ENCODE data around the gene UMAD1.

Gene UMAD1

DNA sequence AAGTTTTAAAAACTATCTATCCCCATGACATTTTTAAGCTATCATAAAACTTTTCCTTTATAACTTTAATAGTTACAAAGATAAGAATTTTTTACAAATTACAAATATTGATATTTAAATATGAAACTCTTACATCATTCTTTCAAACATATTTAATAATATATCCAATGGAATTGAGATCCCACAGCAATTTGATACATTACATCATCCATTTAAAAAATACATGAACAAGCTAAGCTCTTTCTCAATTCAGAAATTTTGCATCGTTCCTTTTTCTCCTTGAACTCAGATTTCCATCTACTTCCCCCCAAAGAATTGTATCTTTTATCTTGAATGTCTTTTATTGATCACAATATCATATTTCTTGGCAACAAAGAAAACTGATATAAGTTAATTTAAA is 209.6 kb downstream of the UMAD1 start:
- DNase-seq, result no peak

- DNase-seq, result no peak
These were observed 210.8 kb downstream of the UMAD1 start for GRCh38 chr7:7851381-7851780.

- DNase-seq, result no peak
These were observed 211.4 kb downstream of the UMAD1 start for GRCh38 chr7:7851991-7852390.

DNA sequence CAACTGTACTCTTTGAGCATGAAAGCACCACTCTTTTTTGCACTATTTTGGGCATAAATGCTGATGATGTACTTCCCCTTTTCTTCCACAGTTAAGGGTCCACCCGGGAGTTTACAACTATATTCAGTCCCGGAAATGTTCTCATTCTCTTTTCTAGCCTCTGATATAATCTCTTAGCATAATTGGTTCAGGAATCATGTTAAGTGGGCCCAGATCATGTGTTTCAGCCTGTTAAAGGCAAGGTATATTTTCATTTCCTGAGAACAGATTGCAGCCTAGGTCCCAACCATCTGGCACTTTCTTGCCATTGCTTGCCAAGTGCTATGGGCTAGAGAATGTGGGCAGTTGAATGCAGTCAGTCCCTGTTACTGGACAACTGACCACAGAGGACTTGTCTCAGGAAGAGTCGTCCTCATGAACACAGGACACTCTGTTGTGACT is 216.6 kb downstream of the UMAD1 start:
- DNase-seq, result no peak

- DNase-seq, result no peak
These were observed 218.0 kb downstream of the UMAD1 start for GRCh38 chr7:7858559-7858958.

GRCh38 chr7:7859411-7859810 is 218.9 kb downstream of the UMAD1 start:
- no peak for DNase-seq

DNA sequence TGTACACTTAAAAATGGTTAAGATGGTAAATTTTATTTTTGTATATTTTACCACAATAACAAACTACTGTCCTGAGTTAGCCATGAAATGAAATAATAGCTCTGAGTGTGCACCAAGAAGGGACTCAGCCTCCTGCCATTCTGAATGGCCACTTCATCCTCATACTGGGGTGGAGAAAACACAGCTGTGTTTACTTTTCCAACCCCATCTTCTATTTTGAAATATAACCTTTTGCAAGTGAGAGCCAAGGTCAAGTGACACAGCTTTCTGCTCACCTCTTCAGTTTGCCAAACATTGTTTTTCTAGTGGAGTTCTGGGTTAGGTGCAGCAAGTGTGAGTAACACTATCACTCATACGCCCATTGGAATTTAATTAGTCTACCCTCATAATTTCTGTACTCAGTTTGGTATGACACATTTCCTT is 220.7 kb downstream of the UMAD1 start:
- DNase-seq, result no peak

- DNase-seq, result no peak
These were observed 221.8 kb downstream of the UMAD1 start for GRCh38 chr7:7862393-7862792.

GRCh38 chr7:7867846-7868571 is 227.5 kb downstream of the UMAD1 start:
- no peak for DNase-seq

DNA sequence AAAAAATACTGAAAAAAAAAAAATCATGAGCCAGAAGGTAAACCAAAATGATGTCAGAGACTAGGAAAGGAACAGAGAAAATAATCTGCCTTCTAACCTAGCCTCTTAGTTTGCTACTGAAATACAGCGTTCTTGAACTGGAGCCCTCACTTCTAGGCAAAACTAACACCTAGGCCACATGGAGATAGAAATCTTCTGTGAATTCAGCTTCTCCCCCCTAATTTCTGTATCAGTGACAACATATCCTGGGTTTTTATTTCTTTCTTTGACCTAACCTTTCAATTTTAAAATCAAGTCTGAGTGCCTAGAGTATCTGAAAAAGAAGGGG is 228.0 kb downstream of the UMAD1 start:
- no peak for DNase-seq

GRCh38 chr7:7869036-7869435 is 228.5 kb downstream of the UMAD1 start:
- no peak for DNase-seq

DNA sequence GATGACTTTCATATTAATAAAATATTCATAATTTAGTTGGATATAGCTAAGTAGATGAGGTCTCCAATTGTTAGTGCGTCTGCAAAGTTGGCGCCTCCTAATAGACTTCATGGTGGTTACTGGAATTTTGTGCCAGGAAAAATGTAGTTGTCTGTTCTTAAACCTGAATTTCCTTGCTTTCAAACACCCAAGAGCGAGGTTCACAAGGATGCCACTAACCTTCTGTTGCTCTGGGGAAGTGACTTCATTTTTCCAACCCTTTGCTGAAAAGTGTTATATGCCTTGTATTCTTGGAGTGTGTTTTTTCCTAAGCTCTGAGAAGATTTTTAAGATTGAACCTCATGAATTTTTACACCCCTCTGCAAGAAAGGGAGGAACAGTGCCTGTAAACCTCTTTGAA is 229.1 kb downstream of the UMAD1 start:
- no peak for DNase-seq

DNA sequence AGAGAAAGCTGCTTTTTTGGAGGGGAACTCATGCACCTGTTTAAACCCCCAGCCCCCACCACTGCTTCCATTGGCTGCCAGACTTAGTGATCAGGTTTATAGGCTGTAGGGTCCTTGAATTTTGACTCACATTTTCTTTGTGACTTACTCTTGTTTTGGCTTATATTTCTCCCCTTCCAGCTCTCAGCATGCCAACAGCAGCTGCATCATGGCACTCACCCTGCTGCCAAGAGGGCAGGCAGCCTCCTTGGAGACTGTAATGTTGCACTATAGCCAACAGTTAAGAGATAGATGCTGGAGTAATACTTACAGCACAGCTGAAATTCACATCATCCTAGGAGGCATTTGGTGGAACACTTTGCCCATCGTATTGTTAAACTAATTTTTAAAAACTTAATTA is 230.0 kb downstream of the UMAD1 start:
- DNase-seq, result no peak

GRCh38 chr7:7876419-7876818 is 235.9 kb downstream of the UMAD1 start:
- no peak for DNase-seq

- no peak for DNase-seq
These were observed 241.0 kb downstream of the UMAD1 start for GRCh38 chr7:7881581-7881980.

- DNase-seq, result no peak
These were observed 242.3 kb downstream of the UMAD1 start for GRCh38 chr7:7882888-7883287.

DNA sequence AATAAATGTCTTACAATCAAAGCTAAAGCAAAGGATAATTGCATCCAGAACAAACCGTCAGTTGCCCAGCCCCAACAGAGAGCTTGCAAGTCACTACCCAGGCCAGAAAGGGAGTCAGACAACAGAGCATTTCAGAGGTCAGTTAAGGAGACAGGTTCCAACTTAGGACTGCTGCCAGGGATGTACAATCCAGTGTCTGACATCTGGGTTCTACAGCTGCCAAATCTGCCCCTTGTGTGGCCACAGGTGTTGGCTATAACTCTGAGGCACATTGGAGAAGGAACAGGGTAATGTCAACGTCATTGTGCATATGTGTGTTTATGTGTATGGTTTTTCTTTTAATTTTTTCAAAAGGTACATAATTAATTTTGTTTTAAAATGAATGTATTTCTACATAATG is 242.8 kb downstream of the UMAD1 start:
- DNase-seq, result no peak

GRCh38 chr7:7884855-7885254 is 244.3 kb downstream of the UMAD1 start:
- DNase-seq, result no peak

DNA sequence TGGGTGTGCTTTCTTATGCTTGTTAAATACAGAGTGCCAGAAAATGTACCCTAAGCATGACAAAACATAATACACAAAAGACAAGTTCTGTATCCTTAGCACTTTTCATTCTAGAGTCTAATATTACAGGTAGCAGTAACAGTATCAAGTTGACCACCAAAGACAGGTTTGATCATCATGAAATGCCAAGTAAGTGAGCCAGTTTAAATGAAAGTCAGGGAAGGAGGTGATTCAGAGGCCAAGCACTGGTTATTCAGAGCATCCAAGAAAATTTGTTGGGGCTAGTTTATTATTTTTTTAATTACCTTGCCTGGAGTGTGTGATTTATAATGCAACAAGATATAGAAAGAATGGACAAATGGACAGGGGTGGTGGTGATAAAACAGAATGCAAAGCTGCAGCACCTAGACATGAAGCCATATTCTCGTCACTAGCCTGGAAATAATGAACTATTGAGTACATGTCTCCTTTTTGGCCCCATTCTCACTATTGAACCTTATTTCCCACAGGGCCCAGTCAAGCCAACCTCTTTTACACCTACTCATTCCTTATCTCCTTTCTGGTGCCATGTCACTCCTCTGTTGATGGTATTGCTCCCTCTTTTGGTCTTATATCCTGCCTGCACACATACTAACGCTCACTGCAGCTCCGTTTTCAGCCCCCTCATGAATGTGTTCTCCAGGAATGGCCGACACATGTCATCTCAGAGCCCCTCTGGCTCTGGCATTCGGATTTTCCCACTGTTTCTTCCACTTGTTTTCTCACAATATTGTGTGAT is 249.4 kb downstream of the UMAD1 start:
- DNase-seq, result no peak

- no peak for DNase-seq
These were observed 254.6 kb downstream of the UMAD1 start for GRCh38 chr7:7895004-7895650.

DNA sequence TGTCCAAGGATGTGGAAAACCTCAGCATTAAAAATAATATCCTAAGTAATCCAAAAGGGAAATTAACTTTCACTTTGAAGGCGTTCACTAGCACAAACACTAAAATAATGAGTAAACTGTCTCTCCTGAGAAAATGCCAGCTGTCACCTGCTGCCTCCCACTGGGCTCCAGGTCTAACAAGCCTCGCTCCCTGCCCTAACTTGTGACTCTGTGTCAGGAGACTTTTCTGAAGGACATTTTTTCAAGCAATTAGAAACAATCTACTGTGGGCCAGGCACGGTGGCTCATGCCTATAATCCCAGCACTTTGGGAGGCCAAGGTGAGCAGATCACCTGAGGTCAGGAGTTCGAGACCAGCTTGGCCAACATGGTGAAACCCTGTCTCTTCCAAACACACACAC is 255.2 kb downstream of the UMAD1 start:
- no peak for DNase-seq

- no peak for DNase-seq
These were observed 257.0 kb downstream of the UMAD1 start for GRCh38 chr7:7897509-7897908.

DNA sequence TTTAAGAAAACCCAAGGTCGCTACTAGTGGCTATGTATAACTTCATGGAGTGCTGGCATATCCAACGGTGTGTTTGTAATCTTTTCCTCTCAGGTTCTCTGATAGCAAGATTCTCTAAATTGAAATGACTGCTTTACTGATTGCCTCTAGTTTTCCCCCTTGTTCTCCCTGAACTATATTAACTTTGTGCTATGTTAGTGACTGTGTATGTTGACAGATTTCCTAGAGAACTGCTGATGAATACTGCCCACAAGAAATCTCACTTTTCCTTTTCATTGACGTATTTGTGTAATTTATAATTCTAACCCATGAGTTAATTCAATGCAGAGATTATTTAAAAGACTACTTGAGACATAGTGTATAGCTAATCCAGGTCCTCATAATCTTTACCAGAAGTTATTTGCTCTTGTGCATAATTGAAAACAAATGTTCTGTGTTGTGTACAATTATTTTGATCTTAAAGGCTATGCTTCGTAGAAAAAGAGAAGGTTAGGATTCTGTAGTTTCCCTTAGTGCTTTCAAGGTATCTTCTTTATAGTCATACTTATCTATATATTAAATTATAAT is 257.5 kb downstream of the UMAD1 start:
- no peak for DNase-seq

DNA sequence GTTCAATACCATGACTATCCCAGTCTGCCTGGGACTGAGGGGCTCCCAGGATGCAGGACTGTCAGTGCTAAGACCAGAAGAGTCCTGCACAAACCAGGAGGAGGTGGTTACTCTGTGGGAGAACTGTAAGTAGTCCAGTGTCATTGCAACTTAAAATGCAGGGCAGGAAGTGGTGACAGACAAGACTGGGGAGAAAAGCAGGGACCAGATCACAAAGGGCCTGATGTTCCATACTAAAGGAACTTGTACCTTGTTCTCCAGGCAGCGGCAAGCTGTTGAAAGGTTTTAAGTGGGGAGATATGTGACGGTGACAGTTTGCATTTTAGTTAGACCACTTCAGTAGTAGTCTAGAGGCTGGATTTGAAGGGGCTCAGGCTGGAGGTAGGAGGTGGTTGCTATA is 262.3 kb downstream of the UMAD1 start:
- no peak for DNase-seq

Data from stimulated activated CD8-positive, alpha-beta memory T cell treated with anti-CD3 and anti-CD28 coated beads, Interleukin-4, amount 100 ng/mL, for 48 hours (primary cell).